Amniotic epithelial cell (primary cell): ENCODE measurements around the gene HNRNPM.
A peak's percentile ranks its signal among the peaks of the same experiment; 100 is the strongest.
"Not testable (repeated sequence)": the region's sequence is repeated elsewhere in the genome, so short reads cannot be mapped to it uniquely, and the experiment has no call there.

Experiments used
- DNase-seq: peaks from one replicate; pipeline ENCODE4 v3.0.0-alpha.2; 2010; ENCODE audit warnings: low read depth

The HNRNPM gene

GRCh38 chr19:8444677-8445487, at the start of gene HNRNPM:
TSS of gene HNRNPM (plus strand) at chr19:8444975. CDS start at chr19:8444999, 24 bp downstream.
- DNase-seq: peak; percentile 93

DNA sequence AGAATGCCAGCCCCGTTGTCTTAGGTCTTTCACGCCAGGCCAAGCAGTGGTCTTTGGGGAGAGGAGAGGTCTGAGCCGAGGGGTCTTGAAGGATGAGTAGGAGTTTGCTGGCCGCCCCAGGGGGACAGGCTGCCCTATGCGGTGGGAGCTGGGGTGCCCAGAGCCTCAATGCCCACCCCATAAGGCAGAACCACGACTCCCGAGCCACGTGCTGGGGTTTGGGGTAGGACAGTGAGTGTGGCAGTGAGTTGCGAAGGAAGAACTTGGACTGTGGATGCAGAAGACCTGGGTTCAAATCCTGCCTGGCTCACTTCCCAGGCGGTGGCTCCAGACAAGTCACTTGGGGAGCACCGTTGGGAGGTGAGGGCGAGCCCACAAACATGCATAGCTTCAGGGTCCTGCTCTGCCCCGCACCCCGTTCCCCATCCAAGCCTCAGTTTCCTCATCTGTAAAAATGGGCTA, 49.1 kb upstream of the HNRNPM start:
- no peak for DNase-seq

DNA sequence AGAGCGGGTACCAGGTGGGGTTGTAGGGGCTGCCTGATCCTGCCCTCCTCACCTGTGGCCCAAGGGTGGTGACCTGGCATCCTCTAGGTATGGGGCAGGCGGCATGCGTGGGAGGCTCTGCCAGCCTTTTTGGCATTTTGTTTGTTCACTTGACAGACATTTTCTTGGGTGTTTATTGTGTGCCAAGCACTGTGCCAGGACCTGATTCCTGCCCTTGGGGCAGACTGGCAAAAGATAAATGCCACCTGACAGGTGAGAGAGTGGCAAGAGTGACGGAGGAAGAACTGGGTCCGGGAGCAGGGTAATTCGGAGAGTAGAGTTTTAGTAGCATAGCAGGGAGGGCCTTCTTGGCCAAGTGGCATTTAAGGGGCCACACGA, 48.6 kb upstream of the HNRNPM start:
- no peak for DNase-seq

DNA sequence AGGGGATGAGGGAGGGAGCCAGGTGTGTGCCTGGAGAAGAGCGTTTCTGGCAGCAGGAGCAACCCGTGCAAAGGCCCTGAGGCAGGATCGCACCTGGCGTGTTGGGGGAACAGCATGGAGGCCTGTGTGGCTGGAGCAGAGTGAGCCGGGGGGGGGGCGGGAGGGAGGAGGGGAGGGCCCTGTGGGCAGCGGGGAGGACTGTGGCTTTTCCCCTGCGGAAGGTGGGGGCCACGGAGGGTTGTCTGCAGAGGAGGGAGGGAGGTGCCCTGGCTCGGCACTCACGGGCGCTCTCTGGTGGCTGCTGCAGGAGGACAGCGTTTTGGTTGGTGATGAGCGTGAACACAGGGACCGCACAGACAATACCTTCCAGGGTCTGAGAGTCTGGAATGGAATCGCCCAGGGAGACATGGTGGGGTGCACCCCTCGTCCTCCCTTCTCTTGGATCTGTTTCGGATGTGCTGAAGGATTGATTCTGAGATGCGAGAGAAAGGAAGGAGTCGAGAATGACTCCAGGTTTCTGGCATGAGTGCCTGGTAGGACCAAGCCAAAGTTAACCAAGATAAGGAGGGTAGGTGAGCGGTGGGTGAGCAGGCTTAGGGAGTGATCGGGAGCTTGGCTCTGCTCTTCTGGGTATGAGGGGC, 48.1 kb upstream of the HNRNPM start:
- DNase-seq: peak; percentile 58

DNA sequence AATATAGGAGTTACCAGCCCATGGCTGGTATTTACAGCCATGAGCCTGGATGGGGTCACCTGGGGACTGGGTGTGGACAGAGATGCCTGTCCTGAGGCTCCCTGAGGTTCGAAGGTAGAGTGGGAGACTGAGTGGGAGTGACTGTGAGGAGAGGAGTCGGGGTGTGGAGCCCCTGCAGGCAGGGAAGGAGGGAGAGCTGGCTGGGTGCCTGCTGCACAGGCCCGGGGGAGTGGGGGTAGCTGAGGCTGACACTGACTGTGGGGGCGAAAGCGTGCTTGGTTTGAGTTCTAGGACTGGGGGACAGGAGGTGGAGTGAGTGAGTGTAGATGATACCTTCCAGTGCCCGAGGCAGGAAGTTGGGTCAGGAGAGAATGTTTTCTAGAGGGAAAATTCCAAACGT, 47.5 kb upstream of the HNRNPM start:
- DNase-seq: peak; percentile 19

- DNase-seq: no peak
These were observed 46.9 kb upstream of the HNRNPM start for GRCh38 chr19:8397746-8398310.

GRCh38 chr19:8398311-8398771, 46.4 kb upstream of the HNRNPM start:
- DNase-seq: no peak

GRCh38 chr19:8399681-8400188, 45.0 kb upstream of the HNRNPM start:
- DNase-seq: no peak

GRCh38 chr19:8401981-8402411, 42.8 kb upstream of the HNRNPM start:
- DNase-seq: no peak

- DNase-seq: no peak
These were observed 41.5 kb upstream of the HNRNPM start for GRCh38 chr19:8403098-8403819.

- DNase-seq: no peak
These were observed 41.0 kb upstream of the HNRNPM start for GRCh38 chr19:8403820-8404109.

- DNase-seq: no peak
These were observed 40.2 kb upstream of the HNRNPM start for GRCh38 chr19:8404391-8405151.

DNA sequence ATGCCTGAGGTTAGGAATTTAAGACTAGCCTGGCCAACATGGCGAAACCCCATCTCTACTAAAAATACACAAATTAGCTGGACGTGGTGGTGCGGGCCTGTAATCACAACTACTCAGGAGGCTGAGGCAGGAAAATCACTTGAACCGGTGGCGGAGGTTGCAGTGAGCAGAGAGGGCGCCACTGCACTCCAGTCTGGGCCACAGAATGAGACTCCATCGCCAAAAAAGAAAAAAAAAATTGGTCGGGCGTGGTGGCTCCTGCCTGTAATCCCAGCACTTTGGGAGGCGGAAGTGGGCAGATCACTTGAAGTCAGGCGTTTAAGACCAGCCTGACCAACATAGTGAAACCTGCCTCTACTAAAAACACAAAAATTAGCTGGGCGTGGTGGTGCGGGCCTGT, 34.1 kb upstream of the HNRNPM start:
- DNase-seq: not testable (repeated sequence)

DNA sequence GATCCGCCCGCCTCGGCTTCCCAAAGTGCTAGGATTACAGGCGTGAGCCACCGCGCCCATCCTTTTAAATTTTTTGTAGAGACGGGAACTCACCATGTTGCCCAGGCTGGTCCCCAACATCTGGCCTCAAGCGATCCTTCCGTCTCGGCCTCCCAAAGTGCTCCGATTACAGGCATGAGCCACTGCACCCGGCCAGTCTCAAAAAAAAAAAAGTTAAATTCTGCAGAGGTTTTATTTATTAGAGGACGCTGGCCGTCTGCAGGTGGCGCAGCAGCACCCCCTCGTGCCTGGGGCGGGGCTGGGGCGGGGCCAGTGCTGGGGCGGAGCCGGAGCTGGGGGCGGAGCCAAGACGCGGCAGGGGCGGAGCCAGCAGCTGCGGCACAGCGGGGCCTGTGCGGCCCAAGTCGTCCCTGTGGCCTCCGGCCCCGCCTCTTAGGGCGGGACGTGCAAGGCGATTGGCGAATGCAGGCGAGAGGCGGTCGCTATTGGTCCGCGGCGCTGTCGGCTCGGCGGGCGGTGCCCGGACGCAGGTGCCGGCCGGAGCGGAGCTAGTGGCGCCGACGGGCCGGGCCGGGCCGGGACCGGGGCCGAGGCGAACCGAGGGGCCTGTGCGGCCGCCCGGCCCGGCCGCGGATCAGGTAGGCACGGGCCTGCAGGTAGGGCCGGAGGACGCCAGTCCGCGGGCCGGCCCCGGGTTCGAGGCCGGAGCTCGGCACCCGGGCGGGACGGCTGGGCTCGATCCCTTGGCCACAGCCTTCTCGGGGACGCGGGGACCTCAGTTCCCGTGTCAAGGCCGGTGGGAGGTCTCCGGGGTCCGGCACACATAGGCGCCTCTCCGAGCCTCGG, 31.8 kb upstream of the HNRNPM start, which contains the start of gene MARCHF2:
MARCHF2 (plus strand) TSS at position 523 of the 846 bp plus-strand sequence. CDS start 8,536 bp downstream, outside the sequence.
- DNase-seq: peak; percentile 93

GRCh38 chr19:8413629-8413995, 31.2 kb upstream of the HNRNPM start:
- DNase-seq: no peak

DNA sequence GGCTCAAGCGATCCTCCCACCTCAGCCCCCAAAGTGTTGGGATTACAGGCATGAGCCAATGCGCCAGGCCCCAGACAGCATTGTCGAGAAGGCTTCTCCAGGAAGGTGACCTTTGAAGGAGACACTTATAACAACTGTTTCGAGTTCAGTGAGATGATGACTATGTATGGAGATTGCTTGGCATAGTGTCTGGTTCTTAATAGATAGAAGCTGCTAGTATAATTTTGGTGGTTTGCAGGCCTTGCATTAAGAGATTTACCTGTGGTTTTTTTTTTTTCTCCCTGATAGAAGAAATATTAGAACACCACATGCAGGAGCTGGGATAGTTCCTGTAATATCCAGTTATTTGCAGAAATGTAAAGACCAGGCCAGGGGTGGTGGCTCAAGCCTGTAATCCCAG, 28.0 kb upstream of the HNRNPM start:
- DNase-seq: no peak

DNA sequence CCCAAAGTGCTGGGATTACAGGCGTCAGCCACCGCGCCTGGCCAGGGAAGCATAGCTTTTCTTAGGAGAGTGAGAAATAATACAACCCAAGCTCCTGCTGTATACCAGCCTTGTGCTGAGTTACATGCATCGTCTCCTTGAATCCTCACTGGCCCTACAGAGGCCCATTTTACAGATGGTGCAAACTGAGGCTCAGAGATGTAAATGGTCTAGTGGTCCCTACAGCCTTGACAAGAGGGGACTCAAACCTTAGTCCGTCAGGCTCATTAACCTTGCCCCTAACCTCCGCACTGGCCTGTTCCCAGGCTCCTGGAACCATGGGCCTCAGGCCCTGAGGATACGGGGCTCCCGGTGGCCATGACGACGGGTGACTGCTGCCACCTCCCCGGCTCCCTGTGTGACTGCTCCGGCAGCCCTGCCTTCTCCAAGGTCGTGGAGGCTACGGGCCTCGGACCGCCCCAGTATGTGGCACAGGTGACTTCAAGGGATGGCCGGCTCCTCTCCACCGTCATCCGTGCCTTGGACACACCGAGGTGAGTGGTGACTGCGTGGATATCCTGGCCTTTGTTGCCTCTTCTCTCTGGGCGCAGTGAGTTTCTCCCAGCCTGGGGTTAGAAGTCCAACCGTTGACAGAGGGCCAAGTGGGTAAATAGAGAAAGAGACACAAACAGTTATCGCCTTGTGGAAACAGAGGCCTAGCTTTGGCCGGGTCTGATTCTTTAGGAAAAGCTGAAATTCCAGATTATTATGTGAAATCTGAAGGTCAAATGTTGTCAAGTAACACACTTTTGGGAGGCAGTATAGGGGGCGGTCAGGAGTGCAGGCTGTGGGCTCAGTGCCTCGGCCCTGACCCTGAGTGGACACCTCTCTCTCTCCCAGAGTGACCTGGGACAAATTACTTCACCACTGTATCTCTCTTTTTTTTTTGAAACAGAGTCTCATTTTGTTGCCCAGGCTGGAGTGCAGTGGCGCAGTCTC, 23.0 kb upstream of the HNRNPM start:
- no peak for DNase-seq

- peak; percentile 98 for DNase-seq
These were observed 21.0 kb upstream of the HNRNPM start for GRCh38 chr19:8423817-8424223.

GRCh38 chr19:8425331-8425730, 19.4 kb upstream of the HNRNPM start:
- not testable (repeated sequence) for DNase-seq
